Mesodermal cell (in vitro differentiated cells): ENCODE data around the gene DOCK3. TPM values are rescaled to one million over a fixed set of nuclear protein-coding genes. Genes with fewer than 3 reads are reported as not detected.

Experiments
- H3K27ac ChIP-seq: 2 replicates; pipeline ENCODE4 v1.7.0; 2013; ENCODE audit warnings: mild to moderate bottlenecking, low read depth, low read length, moderate library complexity; ENCODE audit not compliant: severe bottlenecking
- H3K36me3 ChIP-seq: 2 replicates; pipeline ENCODE4 v1.7.1; 2013; ENCODE audit warnings: mild to moderate bottlenecking, low read length, moderate library complexity; ENCODE audit not compliant: control insufficient read depth, insufficient read depth
- H3K4me1 ChIP-seq: one replicate; pipeline ENCODE4 v1.7.1; 2013; ENCODE audit warnings: mild to moderate bottlenecking, low read length; ENCODE audit not compliant: insufficient read depth, control insufficient read depth, poor library complexity, severe bottlenecking
- H3K4me3 ChIP-seq: 2 replicates; pipeline ENCODE4 v1.7.0; 2013; ENCODE audit warnings: low read length, control low read depth, mild to moderate bottlenecking; ENCODE audit not compliant: insufficient read depth, poor library complexity, severe bottlenecking; ENCODE audit errors: extremely low read depth
- H3K9me3 ChIP-seq: 2 replicates; pipeline ENCODE4 v1.7.1; 2013; ENCODE audit warnings: mild to moderate bottlenecking, low read length, moderate library complexity; ENCODE audit not compliant: control insufficient read depth
- WGBS, 2 experiments: methylation state at CpG; one replicate each; pipeline ENCODE4 v1.1.5; 2013; ENCODE audit warnings: missing lambda C conversion rate in 2 of 2; ENCODE audit not compliant: insufficient coverage in 2 of 2; 5-methylcytosine and 5-hydroxymethylcytosine counted together
- polyA plus RNA-seq, 2 experiments: library from polyadenylated mRNA; stranded (reverse); fragments of 50-300 nt; gene quantifications; one replicate each; pipeline ENCODE4 v1.2.3, GENCODE V29; 2013

The DOCK3 gene, protein sequence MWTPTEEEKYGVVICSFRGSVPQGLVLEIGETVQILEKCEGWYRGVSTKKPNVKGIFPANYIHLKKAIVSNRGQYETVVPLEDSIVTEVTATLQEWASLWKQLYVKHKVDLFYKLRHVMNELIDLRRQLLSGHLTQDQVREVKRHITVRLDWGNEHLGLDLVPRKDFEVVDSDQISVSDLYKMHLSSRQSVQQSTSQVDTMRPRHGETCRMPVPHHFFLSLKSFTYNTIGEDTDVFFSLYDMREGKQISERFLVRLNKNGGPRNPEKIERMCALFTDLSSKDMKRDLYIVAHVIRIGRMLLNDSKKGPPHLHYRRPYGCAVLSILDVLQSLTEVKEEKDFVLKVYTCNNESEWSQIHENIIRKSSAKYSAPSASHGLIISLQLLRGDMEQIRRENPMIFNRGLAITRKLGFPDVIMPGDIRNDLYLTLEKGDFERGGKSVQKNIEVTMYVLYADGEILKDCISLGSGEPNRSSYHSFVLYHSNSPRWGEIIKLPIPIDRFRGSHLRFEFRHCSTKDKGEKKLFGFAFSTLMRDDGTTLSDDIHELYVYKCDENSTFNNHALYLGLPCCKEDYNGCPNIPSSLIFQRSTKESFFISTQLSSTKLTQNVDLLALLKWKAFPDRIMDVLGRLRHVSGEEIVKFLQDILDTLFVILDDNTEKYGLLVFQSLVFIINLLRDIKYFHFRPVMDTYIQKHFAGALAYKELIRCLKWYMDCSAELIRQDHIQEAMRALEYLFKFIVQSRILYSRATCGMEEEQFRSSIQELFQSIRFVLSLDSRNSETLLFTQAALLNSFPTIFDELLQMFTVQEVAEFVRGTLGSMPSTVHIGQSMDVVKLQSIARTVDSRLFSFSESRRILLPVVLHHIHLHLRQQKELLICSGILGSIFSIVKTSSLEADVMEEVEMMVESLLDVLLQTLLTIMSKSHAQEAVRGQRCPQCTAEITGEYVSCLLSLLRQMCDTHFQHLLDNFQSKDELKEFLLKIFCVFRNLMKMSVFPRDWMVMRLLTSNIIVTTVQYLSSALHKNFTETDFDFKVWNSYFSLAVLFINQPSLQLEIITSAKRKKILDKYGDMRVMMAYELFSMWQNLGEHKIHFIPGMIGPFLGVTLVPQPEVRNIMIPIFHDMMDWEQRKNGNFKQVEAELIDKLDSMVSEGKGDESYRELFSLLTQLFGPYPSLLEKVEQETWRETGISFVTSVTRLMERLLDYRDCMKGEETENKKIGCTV (N-terminal part only)
- polyA plus RNA-seq (2013, experiment 1 of 2): 0.44 TPM
- polyA plus RNA-seq (2013, experiment 2 of 2): 0.46 TPM

DNA sequence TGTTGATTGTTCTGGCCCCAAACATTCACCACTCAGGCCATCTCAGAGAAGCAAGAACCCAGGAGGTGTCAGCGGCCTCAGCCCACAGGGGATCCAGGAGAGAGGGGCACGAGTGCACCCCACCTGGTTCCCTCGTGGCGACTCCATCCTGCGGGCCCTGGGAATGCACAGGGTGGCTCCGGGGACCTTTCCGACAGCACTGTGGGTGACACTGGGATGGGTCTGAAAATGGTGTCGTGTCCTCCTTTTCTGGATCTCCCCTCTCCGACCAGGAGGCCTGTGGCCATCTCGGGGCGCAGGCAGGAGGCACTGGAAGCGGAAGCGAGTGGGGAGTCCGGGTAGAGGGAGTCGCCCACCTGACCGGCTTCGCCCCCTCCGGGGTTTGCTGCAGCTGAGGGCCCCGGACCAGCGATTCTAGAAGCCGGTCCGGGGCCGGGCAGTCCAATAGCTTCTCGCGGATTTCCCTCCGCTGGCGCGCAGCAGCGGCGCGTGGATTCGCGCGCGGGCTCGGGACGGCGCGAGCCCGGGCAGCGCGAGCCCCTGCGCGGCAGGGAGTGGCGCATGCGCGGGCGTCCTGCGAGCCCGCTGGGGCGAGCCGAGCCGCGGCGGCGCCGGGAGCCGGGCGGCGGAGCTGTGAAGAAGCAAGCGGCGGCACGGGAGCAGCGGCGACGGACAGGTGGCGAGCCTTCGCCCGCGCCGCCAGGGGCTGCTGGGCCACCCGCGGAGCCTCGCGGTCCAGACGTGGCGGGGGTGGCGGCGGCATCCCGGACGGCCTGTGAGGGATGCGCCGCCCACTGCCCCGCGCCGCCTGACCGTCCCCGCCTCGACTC lies at the start of gene DOCK3:
Gene DOCK3 (plus strand): TSS at position 579 of the 830 bp plus-strand sequence. CDS start 337 bp downstream, outside the sequence.
- peak within 1 kb of the TSS; percentile 37 for H3K4me3 ChIP-seq
- H3K4me1 ChIP-seq: no peaks in the 10 kb centered on the region
- no peaks in the 10 kb centered on the region for H3K36me3 ChIP-seq
- 3 to 4% methylated on average over 56 to 69 of the region's 89 CpGs for WGBS, 2 experiments
- no peaks in the 10 kb centered on the region for H3K9me3 ChIP-seq
- H3K27ac ChIP-seq: no peak within 1 kb of the TSS

DNA sequence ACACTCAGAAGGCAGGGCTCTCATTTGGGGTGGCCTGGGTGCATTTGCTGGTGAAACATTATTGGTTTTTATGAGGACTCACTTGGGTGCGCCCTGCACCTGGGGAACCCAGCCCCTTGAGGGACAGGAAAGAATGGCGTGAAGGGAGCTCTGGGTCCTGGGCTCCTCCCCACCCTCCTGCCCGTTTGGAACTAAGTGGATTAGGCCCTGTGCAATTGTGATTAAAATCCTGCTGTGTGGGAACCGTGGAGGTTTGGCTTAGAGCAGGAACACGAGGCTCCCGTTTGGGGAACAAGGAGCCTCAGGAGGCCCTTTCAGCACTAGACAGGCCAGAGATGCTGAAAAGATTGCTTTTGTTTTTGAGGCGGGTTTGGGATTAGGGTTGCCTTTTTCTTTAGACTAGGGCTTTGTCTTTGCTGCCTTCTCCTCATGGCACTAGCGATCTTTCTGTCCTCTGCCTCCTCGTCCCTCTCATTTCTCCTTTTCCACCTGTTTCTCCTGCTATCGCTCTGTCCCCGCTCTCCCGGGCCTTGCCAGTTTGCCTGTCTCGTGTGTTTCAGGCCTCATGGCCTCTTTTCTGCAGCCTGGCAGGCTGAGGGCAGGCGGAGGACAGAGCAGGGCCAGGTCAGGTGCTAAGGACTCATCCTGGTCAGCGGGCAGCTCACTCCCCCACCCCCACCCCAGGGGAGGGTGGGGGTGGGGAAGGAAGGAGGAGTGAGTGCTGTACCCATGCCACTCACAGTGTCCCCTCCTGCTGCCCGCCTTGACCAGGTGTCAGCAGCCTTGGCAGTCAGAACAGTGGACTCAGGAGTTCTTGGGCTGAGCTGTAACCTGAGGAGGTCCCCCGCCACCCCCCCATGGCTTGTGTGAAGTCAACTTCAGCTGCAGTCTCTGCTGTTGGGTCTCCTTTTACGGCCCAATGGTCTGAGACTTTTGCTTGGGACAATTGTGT lies 49.2 kb upstream of the DOCK3 start:
- Histone ChIP-seq H3K4me1 (peaks cover 19% of the 10 kb centered on the region), H3K9me3 (no peaks in the 10 kb centered on the region), H3K36me3 (no peaks in the 10 kb centered on the region), H3K4me3 (no peak overlapping the region), H3K27ac (no peak overlapping the region)
- WGBS, 2 experiments: 77 to 81% methylated on average over 13 to 14 of the region's 18 CpGs

DNA sequence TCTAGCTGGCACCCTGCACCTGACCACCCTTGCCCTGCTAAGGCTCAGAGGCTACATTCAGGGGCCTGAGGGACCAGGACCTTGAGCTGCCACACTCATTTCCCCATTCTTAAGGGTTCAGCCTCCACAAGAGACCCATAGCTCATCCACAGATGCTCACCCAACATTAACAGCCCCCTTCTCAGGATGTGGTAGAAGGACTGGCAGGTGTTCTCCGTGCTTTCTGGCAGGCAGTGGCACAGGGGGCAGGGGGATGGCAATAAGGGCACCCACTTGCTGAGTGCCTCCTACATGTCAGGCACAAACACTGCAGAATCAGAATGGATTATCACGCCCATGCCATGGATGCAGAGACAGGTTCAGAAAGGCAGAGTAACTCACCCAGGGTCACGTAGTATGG lies 48.3 kb upstream of the DOCK3 start:
- WGBS, 2 experiments: 94 to 95% methylated on average over 3 of the region's 3 CpGs
- Histone ChIP-seq H3K27ac (no peak overlapping the region), H3K36me3 (no peaks in the 10 kb centered on the region), H3K9me3 (no peaks in the 10 kb centered on the region), H3K4me3 (no peak overlapping the region), H3K4me1 (peaks cover 19% of the 10 kb centered on the region)

DNA sequence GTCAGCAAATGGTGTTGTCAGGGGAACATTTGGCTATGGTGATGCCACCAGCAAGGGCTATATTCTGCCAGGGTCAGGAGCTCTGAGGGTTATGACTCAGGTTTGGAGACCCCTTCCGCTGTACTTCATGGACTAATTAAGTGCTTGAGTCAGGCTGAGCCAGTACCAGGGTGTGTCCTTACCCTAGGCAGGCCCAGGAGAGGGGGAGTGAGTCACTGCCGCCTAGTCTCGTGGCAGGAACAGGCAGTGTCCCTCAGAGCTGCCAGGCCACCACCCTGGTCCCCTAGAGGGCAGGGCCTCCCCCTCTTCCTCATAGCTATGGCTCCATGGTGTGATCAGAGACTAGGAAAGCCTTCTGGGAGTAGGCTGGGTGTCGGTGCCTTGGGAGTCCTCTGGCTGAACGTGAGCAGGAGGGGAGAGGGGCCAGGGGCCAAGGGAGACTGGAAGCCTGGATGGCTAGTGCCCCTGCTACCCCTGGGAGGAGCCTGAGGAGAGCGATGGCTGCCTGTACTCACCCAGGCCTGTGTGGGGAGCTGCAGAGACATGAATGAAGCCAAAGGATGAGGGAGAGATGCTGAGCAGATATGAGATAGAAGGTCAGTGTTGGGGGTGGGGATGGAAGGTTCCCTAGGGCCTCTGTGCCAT lies 47.2 kb upstream of the DOCK3 start:
- H3K4me1 ChIP-seq: peaks cover 19% of the 10 kb centered on the region
- no peaks in the 10 kb centered on the region for H3K9me3 ChIP-seq
- no peaks in the 10 kb centered on the region for H3K36me3 ChIP-seq
- peak overlapping the region; percentile 36 for H3K27ac ChIP-seq
- WGBS, 2 experiments: 41 to 62% methylated on average over 4 to 5 of the region's 6 CpGs
- H3K4me3 ChIP-seq: no peak overlapping the region

DNA sequence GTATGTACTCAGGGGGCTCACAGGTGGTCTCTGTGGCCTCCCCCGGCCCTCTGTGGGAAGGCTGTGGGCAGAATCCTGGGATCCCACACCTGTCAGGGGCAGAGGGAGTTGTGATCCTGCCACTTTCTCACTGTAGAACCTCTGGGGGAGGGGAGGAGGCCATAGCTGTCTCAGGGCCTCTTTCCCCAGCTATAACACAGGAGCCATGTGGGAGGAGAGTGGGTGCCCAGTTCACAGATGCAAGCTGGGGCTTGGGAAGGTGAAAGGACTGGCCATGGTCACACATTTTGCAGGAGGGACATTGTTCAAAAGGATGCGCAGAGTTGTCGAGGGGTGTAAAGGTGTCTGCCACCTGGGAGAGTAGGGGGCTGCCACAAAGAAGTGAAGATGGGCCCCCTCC lies 46.1 kb upstream of the DOCK3 start:
- Histone ChIP-seq H3K4me1 (peaks cover 19% of the 10 kb centered on the region), H3K9me3 (no peaks in the 10 kb centered on the region), H3K36me3 (no peaks in the 10 kb centered on the region), H3K4me3 (no peak overlapping the region), H3K27ac (no peak overlapping the region)
- 100% methylated on average over 2 to 3 of the region's 3 CpGs for WGBS, 2 experiments

DNA sequence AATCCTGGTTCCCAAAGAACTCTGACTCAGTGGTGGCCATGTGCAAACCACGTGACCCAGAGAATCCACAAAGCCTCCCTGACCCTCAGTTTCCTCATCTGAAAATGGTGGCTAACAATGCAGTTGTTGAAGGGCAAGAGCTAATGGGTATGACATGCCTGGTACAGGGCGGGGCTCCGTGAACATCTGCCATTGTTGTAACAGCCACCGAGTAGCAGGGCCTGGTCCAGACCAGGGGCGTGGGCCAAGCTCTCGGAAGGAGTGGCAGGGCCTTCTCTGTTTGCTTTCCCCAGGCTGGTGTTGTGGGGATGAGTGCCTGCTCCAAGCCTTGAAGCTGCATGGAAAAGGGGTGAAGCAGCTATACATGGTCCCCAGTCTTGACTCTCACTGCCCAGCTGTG lies 44.3 kb upstream of the DOCK3 start:
- Histone ChIP-seq H3K36me3 (no peaks in the 10 kb centered on the region), H3K4me1 (peaks cover 12% of the 10 kb centered on the region), H3K27ac (no peak overlapping the region), H3K9me3 (no peaks in the 10 kb centered on the region), H3K4me3 (no peak overlapping the region)
- 91 to 97% methylated on average over 4 to 5 of the region's 6 CpGs for WGBS, 2 experiments

DNA sequence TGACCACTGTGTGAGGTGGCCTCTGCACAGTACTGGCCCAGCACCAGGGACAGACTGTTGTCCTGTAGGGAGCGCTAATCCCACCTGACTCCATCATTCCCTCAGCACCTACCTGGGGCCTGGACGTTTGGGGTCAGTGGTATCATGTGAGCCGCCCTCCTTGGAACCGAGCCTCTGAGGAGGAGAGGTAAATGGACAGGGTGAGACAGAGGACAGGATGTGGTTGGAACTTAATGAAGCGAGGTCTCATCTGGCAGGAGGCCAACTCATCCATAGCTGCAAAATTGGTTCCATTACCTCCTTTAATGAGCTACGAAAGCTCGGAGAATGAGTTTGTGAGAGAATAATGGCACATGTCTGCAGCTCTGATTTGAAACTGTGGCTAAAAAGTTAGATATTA lies 43.9 kb upstream of the DOCK3 start:
- Histone ChIP-seq H3K36me3 (no peaks in the 10 kb centered on the region), H3K4me1 (peaks cover 10% of the 10 kb centered on the region), H3K4me3 (no peak overlapping the region), H3K9me3 (no peaks in the 10 kb centered on the region), H3K27ac (no peak overlapping the region)
- WGBS, 2 experiments: 90 to 100% methylated on average over 5 to 6 of the region's 7 CpGs

DNA sequence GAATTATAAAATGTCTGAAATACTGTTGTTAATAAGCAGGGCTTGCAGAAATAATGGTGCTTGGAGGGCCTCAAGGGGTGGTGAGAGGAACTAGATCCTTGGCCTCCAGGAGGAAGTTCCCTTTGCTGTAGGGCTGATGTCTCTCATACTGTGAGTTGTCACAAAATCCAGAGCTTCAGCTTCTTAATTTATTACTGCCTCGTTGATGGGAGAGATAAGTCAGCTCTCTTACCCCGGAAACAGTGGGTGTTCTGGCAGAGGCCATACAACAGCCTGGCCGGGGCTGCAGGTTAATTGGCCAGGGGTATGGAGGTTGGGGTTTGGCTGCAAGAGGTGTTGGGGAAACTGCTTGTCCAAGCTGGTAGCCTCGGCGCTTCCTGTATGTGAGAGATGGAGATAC lies 42.3 kb upstream of the DOCK3 start:
- H3K9me3 ChIP-seq: no peaks in the 10 kb centered on the region
- H3K27ac ChIP-seq: no peak overlapping the region
- peaks cover 7% of the 10 kb centered on the region for H3K4me1 ChIP-seq
- 90 to 92% methylated on average over 5 of the region's 5 CpGs for WGBS, 2 experiments
- H3K4me3 ChIP-seq: no peak overlapping the region
- H3K36me3 ChIP-seq: no peaks in the 10 kb centered on the region

DNA sequence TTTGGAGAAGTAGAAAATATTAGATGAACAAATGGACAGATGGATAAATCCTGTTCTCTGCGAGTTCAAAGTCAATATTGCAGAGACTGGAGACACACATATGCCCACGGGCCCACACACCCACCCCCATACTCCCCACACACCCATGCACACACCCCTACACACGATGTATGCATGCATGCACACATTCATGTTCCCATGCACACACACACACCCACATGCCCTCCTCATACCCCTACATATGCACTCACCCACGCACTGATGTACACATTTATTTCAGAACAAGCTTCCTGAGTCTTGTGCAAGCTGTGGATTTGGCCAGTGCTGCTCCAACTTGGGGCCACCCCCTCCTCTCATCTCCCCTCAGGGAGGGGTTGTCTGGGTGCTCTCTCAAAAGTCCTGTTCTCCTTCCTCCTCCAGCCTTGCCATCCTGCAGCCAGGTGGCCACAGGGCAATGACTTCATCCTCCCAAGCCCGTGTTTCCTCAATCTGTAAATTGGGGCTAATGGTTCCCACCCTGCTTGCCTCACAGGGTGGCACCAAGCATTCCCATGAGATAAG lies 41.4 kb upstream of the DOCK3 start:
- no peaks in the 10 kb centered on the region for H3K36me3 ChIP-seq
- H3K4me3 ChIP-seq: no peak overlapping the region
- H3K9me3 ChIP-seq: no peaks in the 10 kb centered on the region
- H3K4me1 ChIP-seq: no peaks in the 10 kb centered on the region
- 83 to 96% methylated on average over 4 to 5 of the region's 5 CpGs for WGBS, 2 experiments
- no peak overlapping the region for H3K27ac ChIP-seq
